IMR-90 (cell line): ENCODE data around the gene TBC1D10B. TPM values are rescaled to one million over a fixed set of nuclear protein-coding genes. Genes with fewer than 3 reads are reported as not detected.

Source experiments
- ATAC-seq: fragments of 200-7000 bp; cut with Tn5 transposase; 2 replicates; pipeline ENCODE4 v1.9.1; 2020; ENCODE audit warnings: low read depth, mild to moderate bottlenecking, moderate library complexity
- BruUV-seq: library from RNA; stranded (reverse); fragments of 400-500 nt; replicated peaks from 2 replicates; lab custom pipeline; 2021; lab: Mats Ljungman, UMichigan
- CTCF ChIA-PET: fragments of 300-600 bp; formaldehyde crosslinking; extraction: SDS; loops from one replicate; lab custom pipeline; 2021; ENCODE audit warnings: antibody characterized with exemption; lab: Yijun Ruan, JAX
- POLR2A ChIA-PET: fragments of 300-600 bp; sonication (Branson Sonifier 250); formaldehyde crosslinking; loops from one replicate; lab custom pipeline; 2022; ENCODE audit warnings: antibody characterized with exemption; ENCODE audit not compliant: unreplicated experiment; lab: Charles Lee
- DNase-seq: peaks from one replicate; pipeline ENCODE4 v3.0.0; 2013
- H2AFZ ChIP-seq: replicated peaks from 2 replicates; pipeline ENCODE3; 2013; ENCODE audit warnings: low read length, mild to moderate bottlenecking; ENCODE audit not compliant: poor library complexity
- H2AK5ac ChIP-seq: 2 replicates; pipeline ENCODE4 v1.6.1; 2013; ENCODE audit warnings: low read depth, low read length, inconsistent platforms
- H2AK9ac ChIP-seq: replicated peaks from 2 replicates; pipeline ENCODE3; 2013; ENCODE audit warnings: mild to moderate bottlenecking, low read depth, low read length, moderate library complexity; ENCODE audit not compliant: poor library complexity
- H2BK120ac ChIP-seq: 2 replicates; pipeline ENCODE4 v1.6.1; 2013; ENCODE audit warnings: low read depth, low read length, inconsistent platforms
- H2BK15ac ChIP-seq: 3 replicates; pipeline ENCODE4 v1.6.1; 2013; ENCODE audit warnings: low read depth, low read length, inconsistent platforms
- H2BK20ac ChIP-seq: 2 replicates; pipeline ENCODE4 v1.6.1; 2013; ENCODE audit warnings: low read depth, mild to moderate bottlenecking, inconsistent platforms, low read length, moderate library complexity
- H2BK5ac ChIP-seq: 2 replicates; pipeline ENCODE4 v1.6.1; 2013; ENCODE audit warnings: mild to moderate bottlenecking, low read depth, low read length, inconsistent platforms; ENCODE audit not compliant: poor library complexity, severe bottlenecking
- H3K14ac ChIP-seq: replicated peaks from 2 replicates; pipeline ENCODE4 v1.6.1; 2013; ENCODE audit warnings: low read depth, low read length, inconsistent platforms
- H3K18ac ChIP-seq: 2 replicates; pipeline ENCODE4 v1.6.1; 2013; ENCODE audit warnings: low read depth, low read length, control low read depth
- H3K23ac ChIP-seq: 2 replicates; pipeline ENCODE4 v1.6.1; 2013; ENCODE audit warnings: low read depth, low read length, inconsistent platforms
- H3K27ac ChIP-seq: 2 replicates; pipeline ENCODE4 v1.5.1; 2013; ENCODE audit warnings: mild to moderate bottlenecking, control low read depth, low read length; ENCODE audit not compliant: insufficient read depth
- H3K27me3 ChIP-seq: 2 replicates; pipeline ENCODE4 v1.6.1; 2013; ENCODE audit warnings: low read length; ENCODE audit not compliant: control insufficient read depth, insufficient read depth
- H3K36me3 ChIP-seq: 2 replicates; pipeline ENCODE4 v1.6.1; 2013; ENCODE audit warnings: low read length, mixed read lengths; ENCODE audit not compliant: control insufficient read depth, insufficient read depth
- H3K4ac ChIP-seq: 2 replicates; pipeline ENCODE4 v1.6.1; 2013; ENCODE audit warnings: low read depth, low read length, inconsistent platforms
- H3K4me1 ChIP-seq: 2 replicates; pipeline ENCODE4 v1.6.1; 2013; ENCODE audit warnings: low read length, mixed read lengths; ENCODE audit not compliant: control insufficient read depth, insufficient read depth
- H3K4me2 ChIP-seq: 2 replicates; pipeline ENCODE4 v1.6.1; 2013; ENCODE audit warnings: low read depth, mild to moderate bottlenecking, control low read depth, low read length, moderate library complexity
- H3K4me3 ChIP-seq: 2 replicates; pipeline ENCODE4 v1.5.1; 2013; ENCODE audit warnings: low read depth, mild to moderate bottlenecking, control low read depth, low read length, moderate library complexity; ENCODE audit not compliant: insufficient read depth
- H3K56ac ChIP-seq: 2 replicates; pipeline ENCODE4 v1.6.1; 2013; ENCODE audit warnings: low read length, inconsistent platforms; ENCODE audit not compliant: insufficient read depth; ENCODE audit errors: extremely low read depth
- H3K79me1 ChIP-seq, 2 experiments: 2 replicates each; pipeline ENCODE4 v1.6.1; 2013; ENCODE audit warnings: low read length in 2 of 2, inconsistent platforms in 1 of 2, low read depth in 1 of 2
- H3K9ac ChIP-seq: 2 replicates; pipeline ENCODE4 v1.6.1; 2013; ENCODE audit warnings: low read depth, low read length, control low read depth
- H3K9me1 ChIP-seq: 2 replicates; pipeline ENCODE4 v1.6.1; 2013; ENCODE audit warnings: low read length, inconsistent platforms; ENCODE audit not compliant: insufficient read depth
- H3K9me3 ChIP-seq: 2 replicates; pipeline ENCODE4 v1.6.1; 2013; ENCODE audit warnings: low read length; ENCODE audit not compliant: control insufficient read depth, insufficient read depth
- H4K20me1 ChIP-seq: 2 replicates; pipeline ENCODE4 v1.6.1; 2013; ENCODE audit warnings: low read length, inconsistent platforms; ENCODE audit not compliant: insufficient read depth
- H4K5ac ChIP-seq: 2 replicates; pipeline ENCODE4 v1.6.1; 2013; ENCODE audit warnings: mild to moderate bottlenecking, low read depth, low read length, control low read depth
- H4K8ac ChIP-seq, 2 experiments: 2 replicates each; pipeline ENCODE4 v1.6.1; 2013; ENCODE audit warnings: low read depth in 2 of 2, low read length in 2 of 2, control low read depth in 1 of 2, inconsistent platforms in 1 of 2
- H4K91ac ChIP-seq: 2 replicates; pipeline ENCODE4 v1.6.1; 2013; ENCODE audit warnings: low read depth, low read length, inconsistent platforms; ENCODE audit not compliant: insufficient read depth
- BHLHE40 ChIP-seq: fragments of 150-350 bp; IDR thresholded peaks from 2 replicates; pipeline ENCODE4 v1.6.1; 2016; ENCODE audit warnings: mild to moderate bottlenecking, low read depth, low read length
- CEBPB ChIP-seq: IDR thresholded peaks from 2 replicates; pipeline ENCODE4 v1.6.1; 2012; ENCODE audit warnings: low read depth, low read length, improper control_type of control experiment
- FOS ChIP-seq: fragments of 150-350 bp; IDR thresholded peaks from 2 replicates; pipeline ENCODE4 v1.6.1; 2016; ENCODE audit warnings: low read depth, low read length
- MAZ ChIP-seq: IDR thresholded peaks from 2 replicates; pipeline ENCODE4 v1.6.1; 2012; ENCODE audit warnings: low read depth, mild to moderate bottlenecking, low read length, improper control_type of control experiment, moderate library complexity, borderline replicate concordance
- MXI1 ChIP-seq: IDR thresholded peaks from 2 replicates; pipeline ENCODE4 v1.6.1; 2012; ENCODE audit warnings: low read depth, mild to moderate bottlenecking, low read length, moderate library complexity, borderline replicate concordance
- USF2 ChIP-seq: fragments of 150-350 bp; IDR thresholded peaks from 2 replicates; pipeline ENCODE4 v1.6.1; 2017; ENCODE audit warnings: mild to moderate bottlenecking, antibody characterized with exemption, low read length, low read depth
- WGBS, 2 experiments: methylation state at CpG; one replicate each; pipeline versions ENCODE4 v1.1.5 to v1.1.7; 2013; ENCODE audit warnings: missing lambda C conversion rate in 2 of 2; ENCODE audit not compliant: insufficient read length in 1 of 2; ENCODE audit errors: extremely low coverage in 2 of 2; 5-methylcytosine and 5-hydroxymethylcytosine counted together
- dilution Hi-C: fragments of 300-500 bp; cut with HindIII; formaldehyde crosslinking; loops from one replicate; pipeline ENCODE4 v1.14.3; 2018; ENCODE audit warnings: low sequenced_read_pairs; ENCODE audit not compliant: unreplicated experiment
- in situ Hi-C: fragments of 300-500 bp; cut with MboI; formaldehyde crosslinking; loops from 3 replicates; pipeline ENCODE4 v1.14.3; 2019; ENCODE audit warnings: low sequenced_read_pairs, inconsistent platforms, mixed read lengths
- intact Hi-C: fragments of 100-400 bp; cut with micrococcal nuclease; formaldehyde crosslinking; loops from 2 replicates; pipeline ENCODE4 v1.10.0; 2022
- polyA plus RNA-seq, 3 experiments: library from polyadenylated mRNA; depleted of rRNA; stranded (reverse); fragments of >200 nt; gene quantifications; 2 replicates each; pipeline ENCODE4 v1.2.3, GENCODE V29; 2012; ENCODE audit warnings: low replicate concordance in 1 of 3
- total RNA-seq: library from RNA; depleted of rRNA; stranded (reverse); fragments of >200 nt; gene quantifications from 2 replicates; pipeline ENCODE4 v1.2.3, GENCODE V29; 2012

TBC1D10B gene
- total and polyA plus RNA-seq, 2 of the 4 experiments (the other 2 are of a cell fraction): 8.4 to 24.9 TPM

GRCh38 chr16:30417529-30418349 lies 47.4 kb upstream of the TBC1D10B start:
- Histone ChIP-seq H3K4me1 (no peaks in the 10 kb centered on the region), H3K27me3 (no peaks in the 10 kb centered on the region), H2AK9ac (peak overlapping the region; percentile 82), H3K23ac (peak overlapping the region; percentile 77; the same call in 1 of the 2 replicates), H3K36me3 (peaks cover 16% of the 10 kb centered on the region), H3K18ac (no peak overlapping the region), H3K9me3 (no peaks in the 10 kb centered on the region), H4K5ac (peak overlapping the region; percentile 40; the same call in 1 of the 2 replicates), H3K9me1 (peaks cover 6% of the 10 kb centered on the region; the same call in 1 of the 2 replicates), H3K27ac (no peak overlapping the region; the same call in 1 of the 2 replicates), H2BK15ac (no peak overlapping the region), H2BK20ac (no peak overlapping the region), H3K4me3 (peak overlapping the region; percentile 65), H2AK5ac (no peak overlapping the region), H3K4me2 (peak overlapping the region; percentile 68), H3K14ac (no peak overlapping the region), H2BK5ac (peak overlapping the region; percentile 6), H3K56ac (no peak overlapping the region), H3K9ac (peak overlapping the region; percentile 38; the same call in 1 of the 2 replicates), H4K8ac (peak overlapping the region in 1 of 2 experiments; percentile 80; a peak in 1 of 4 replicates), H2AFZ (peak overlapping the region; percentile 95), H4K20me1 (peaks cover 9% of the 10 kb centered on the region), H2BK120ac (no peak overlapping the region), H3K79me1 (peaks cover 0 to 26% of the 10 kb centered on the region in 2 experiments; a peak in 2 of 4 replicates), H3K4ac (peak overlapping the region; percentile 47; the same call in 1 of the 2 replicates), H4K91ac (no peak overlapping the region)
- ChIA-PET CTCF (interaction anchor here (0.7 to 0.8 kb wide), 3 partner anchors 8 to 211 kb away, joined by 3 to 4 read pairs (median 3); partner anchors contain the start of gene DCTPP1), POLR2A (interaction anchor here (0.5 kb wide), 1 partner anchor 10 kb away, joined by 3 read pairs; the partner anchor contains the start of gene ZNF771)
- TF ChIP-seq MXI1: peak; percentile 50; the same call in 1 of the 2 replicates
- TF ChIP-seq USF2: peak; percentile 46
- no peak for TF ChIP-seq FOS
- TF ChIP-seq MAZ: 0 out of 2 replicates have a peak, but pooled peaks have one; percentile 19
- TF ChIP-seq CEBPB: no peak
- TF ChIP-seq BHLHE40: peak; percentile 96
- intact Hi-C loops: no loop called here
- 5% methylated on average over 101 of the region's 140 CpGs; no CpG with 5 or more reads in 1 of the 2 experiments for WGBS, 2 experiments
- in situ Hi-C loops: loop anchor here (25.0 kb wide), 1 partner anchor 230 kb away; the partner anchor contains the start of genes BOLA2B, CORO1A, SLX1A and SULT1A3
- dilution Hi-C loops: no loop called here
- BruUV-seq: no TSS peak
- ATAC-seq (peak; percentile 91), DNase-seq (peak; percentile 88)
